Neural progenitor cell (in vitro differentiated cells): Measurements from ENCODE around the gene FARS2.

Experiments used
- EZH2 ChIP-seq: fragments of 200-600 bp; sonication (generic); IDR thresholded peaks from 2 replicates; pipeline ENCODE4 v1.6.1; 2017; ENCODE audit warnings: antibody characterized with exemption, mild to moderate bottlenecking, moderate library complexity
- EZH2phosphoT487 ChIP-seq: fragments of 200-600 bp; sonication (generic); IDR thresholded peaks from 2 replicates; pipeline ENCODE4 v1.6.1; 2017; ENCODE audit warnings: antibody characterized with exemption
- TF ChIP-seq, protein P1 (sequence below): fragments of 200-600 bp; sonication (generic); IDR thresholded peaks from 2 replicates; pipeline ENCODE4 v1.5.1; 2017; ENCODE audit warnings: antibody characterized with exemption, mild to moderate bottlenecking

DNA sequence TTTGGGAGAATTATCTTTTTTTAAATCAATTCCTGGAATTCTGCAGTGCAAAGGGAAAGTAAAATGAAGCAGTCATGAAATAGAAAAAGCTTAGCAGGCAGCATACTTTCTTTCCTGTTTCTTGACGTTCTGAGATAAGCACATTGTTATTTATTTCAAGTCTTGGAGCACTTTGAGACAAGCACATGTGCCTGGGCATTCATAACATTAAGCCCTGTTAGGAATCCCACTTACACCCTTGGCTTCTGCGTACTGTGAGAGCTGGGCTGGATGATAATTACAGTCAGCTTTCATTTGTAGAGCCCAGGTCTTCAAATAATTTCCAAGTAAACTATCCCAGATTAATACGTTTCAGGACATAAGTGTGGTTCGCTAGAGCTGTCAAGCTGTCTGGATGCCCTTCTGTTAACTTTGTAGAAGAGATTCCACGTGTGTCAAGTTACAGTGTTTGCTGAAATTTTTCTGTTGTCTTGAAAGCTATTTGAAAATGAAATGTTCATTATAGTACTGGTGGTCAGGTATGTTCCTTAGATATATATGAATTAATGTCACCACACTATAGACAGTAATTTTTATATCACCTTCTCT lies 8.9 kb downstream of the FARS2 start:
- TF ChIP-seq, protein P1, sequence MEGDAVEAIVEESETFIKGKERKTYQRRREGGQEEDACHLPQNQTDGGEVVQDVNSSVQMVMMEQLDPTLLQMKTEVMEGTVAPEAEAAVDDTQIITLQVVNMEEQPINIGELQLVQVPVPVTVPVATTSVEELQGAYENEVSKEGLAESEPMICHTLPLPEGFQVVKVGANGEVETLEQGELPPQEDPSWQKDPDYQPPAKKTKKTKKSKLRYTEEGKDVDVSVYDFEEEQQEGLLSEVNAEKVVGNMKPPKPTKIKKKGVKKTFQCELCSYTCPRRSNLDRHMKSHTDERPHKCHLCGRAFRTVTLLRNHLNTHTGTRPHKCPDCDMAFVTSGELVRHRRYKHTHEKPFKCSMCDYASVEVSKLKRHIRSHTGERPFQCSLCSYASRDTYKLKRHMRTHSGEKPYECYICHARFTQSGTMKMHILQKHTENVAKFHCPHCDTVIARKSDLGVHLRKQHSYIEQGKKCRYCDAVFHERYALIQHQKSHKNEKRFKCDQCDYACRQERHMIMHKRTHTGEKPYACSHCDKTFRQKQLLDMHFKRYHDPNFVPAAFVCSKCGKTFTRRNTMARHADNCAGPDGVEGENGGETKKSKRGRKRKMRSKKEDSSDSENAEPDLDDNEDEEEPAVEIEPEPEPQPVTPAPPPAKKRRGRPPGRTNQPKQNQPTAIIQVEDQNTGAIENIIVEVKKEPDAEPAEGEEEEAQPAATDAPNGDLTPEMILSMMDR = no peak
- TF ChIP-seq EZH2 (no peak), EZH2phosphoT487 (no peak)
